Raji (cell line): Measurements from ENCODE around the gene RALGAPA2.

Experiments used
- POLR2A ChIP-seq: IDR thresholded peaks from 2 replicates; pipeline ENCODE4 v1.6.1; 2011; ENCODE audit warnings: low read depth, low read length, control low read depth; ENCODE audit not compliant: insufficient read depth

The RALGAPA2 gene

DNA sequence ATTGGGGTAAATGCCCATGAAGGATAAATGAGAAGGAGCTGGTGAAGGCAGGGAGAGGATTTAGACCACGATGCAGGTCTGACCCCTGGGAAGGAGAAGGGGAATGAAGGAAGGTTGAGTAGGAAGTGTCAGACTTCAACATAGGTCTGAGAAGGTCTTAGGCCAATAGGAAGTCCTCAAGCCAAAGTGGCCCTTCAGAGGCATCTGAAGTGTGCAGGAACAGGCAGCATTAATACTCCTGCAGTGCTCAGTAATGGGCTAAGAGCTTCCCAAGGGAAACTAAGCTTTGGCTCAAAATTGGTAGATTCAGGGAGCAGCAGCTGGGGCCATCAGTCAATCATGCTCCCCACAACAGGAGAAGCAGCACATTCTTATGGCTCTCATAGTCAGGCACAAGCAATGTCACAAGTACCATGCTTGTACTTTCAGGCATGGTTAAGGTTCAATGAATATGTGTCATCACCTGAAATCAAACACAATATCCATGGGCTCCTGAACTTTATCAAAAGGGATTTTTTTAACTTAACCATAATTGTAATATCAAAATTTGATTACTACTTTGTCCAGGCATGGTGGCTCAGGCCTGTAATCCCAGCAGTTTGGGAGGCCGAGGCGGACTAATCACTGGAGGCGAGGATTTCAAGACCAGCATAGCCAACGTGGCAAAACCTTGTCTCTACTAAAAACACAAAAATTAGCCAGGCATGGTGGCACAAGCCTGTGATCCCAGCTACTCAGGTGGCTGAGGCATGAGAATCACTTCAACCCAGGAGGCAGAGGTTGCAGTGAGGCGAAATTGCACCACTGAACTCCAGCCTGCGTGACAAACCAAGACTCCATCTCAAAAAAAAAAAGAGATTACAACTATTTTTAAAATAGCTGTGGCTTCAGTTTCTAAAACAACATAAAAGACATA is 9.9 kb downstream of the RALGAPA2 start:
- TF ChIP-seq POLR2A: no peak

DNA sequence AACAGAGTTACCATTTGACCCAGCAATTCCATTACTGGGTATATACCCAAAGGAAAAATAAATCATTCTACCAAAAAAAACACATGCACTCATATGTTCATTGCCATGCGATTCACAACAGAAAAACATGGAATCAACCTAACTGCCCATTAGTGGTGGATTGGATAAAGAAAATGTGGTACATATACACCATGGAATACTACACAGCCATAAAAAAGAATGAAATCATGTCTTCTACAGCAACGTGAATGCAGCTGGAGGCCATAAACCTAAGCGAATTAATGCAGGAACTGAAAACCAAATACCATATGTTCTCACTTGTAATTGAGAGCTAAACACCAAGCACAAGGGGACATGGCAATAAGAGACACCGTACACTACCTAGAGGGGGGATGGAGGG is 12.5 kb downstream of the RALGAPA2 start:
- TF ChIP-seq POLR2A: no peak

DNA sequence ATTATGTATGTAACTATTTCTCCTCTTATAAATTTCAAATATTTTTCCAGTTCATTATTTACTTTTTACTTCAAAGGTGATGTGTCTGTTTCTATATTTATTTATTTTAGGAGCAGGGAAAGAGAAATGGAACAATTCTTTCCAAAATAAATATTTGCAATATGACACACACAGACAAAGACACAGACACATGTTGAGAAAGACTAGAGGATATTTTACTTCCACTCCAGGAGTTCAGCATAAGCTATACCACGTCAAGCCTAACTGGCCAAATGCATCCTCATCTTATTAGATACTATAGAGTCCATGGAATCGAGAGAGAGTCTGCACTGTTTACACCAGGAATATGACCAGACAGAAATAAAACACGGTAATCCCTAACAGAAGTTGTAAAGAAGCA is 13.3 kb downstream of the RALGAPA2 start:
- no peak for TF ChIP-seq POLR2A

DNA sequence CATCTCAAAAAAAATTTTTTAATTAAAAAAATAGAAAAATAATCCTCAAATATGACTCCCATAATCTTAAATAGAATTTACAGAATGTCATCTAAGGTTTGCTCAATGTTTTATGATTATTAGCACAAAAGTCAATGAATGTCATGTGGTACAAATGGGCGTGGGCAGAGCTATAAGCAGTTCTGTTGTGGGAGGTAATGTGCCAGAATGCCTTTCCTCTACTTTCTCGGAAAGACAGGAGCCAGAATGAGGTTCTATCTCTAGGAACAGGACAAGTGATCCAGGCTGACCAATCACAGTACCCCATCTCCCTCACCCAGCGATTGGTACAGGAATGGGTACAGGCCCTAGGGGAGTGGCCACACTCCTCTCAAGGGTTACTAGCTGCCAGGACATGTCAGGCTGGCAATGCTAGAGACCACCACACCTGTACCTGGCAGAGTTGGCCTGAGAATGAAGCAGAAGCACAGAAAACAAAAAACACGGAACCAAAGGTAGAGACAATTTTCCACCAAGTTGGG is 15.1 kb downstream of the RALGAPA2 start:
- TF ChIP-seq POLR2A: no peak

DNA sequence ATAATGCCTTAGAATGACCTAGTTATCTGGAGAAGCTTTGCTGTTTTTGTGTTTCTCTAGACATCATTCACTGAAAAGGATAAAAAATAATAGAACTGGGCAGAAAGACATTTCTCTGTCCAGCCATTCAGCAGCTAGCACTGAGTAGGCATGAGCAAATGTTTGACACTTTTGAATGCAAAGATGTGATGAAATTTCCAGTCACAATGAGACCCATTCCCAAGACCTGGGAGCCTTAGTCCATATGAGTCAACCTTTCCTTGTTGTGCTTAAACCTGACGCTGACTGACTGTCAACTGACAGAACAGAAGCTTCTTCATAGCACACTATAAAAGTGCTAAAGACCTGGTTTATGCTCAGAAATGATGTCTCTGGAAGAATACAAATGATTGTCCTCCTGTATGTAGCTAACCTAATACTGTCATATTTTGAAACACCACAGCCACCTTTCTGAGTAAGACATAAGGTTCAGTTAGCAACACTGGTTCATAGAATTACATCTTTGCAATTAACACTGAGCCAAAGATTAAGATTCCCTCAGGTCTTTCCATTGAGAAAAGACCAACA is 17.1 kb downstream of the RALGAPA2 start:
- no peak for TF ChIP-seq POLR2A

DNA sequence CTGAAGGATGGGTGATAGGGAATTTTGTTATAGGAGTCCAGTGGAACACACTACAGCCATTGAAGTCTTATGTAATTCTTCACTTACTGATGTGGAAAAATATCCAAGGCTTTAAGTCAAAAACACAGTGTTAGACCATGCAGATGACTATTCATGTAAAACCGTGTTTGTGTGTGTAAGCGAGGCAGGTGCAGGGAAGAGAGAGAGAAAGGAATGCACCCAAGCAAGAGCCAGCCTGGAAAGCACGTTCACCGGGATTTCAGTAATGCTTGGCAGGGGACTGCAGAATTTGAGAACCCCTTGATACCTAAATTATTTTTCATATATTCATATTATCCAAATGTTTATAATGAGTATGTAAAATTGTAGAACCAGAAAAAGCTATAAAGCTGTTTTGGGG is 17.9 kb downstream of the RALGAPA2 start:
- TF ChIP-seq POLR2A: no peak

DNA sequence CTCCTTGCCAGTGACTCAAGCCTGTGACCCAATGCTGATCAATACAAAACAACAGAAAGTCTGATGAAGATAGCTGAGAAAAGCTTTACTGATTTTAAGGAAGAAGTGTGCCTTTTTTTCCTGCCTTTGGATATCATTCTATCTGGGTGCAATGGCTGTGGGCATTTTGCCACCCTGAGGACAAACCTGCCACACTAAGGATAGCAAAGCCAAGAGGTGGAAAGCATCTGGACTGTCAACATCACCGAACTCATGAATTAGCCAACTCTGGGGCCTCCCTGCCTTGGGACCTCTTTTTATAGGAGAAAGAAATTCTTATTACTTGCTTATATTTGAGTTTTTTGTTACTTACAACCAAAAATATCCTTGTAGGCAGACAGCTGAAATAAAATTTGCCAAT is 19.9 kb downstream of the RALGAPA2 start:
- no peak for TF ChIP-seq POLR2A

DNA sequence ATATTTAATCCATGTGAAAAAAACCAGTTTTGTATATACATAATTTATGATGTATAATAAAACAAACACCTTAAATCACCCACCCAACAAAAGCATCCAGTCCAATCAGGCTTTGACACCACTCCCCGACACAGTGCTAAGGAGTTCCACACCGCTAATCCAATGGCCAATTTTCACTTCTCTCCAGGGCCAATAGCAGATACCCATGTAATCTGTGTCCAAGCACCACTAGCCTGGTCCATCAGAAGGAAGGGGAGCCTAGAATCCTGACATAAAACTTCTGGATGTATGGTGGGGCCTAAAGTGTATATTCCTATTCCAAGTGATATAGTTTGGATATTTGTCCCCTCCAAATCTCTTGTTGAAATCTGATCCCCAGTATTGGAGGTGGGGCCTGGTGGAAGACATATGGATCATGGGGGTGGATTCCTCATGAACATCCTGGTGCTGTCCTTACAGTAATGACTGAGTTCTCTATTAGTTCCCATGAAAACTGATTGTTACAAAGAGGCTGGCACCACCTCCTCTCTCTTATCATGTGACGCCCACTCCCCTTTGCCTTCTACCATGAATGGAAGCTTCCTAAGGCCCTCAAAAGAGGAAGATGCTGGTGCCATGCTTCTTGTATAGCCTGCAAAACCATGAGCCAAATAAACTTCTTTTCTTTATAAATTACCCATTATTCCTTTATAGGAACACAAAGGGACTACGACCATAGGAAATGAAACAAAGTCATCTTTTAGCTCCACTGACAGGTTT is 20.8 kb downstream of the RALGAPA2 start:
- TF ChIP-seq POLR2A: no peak

DNA sequence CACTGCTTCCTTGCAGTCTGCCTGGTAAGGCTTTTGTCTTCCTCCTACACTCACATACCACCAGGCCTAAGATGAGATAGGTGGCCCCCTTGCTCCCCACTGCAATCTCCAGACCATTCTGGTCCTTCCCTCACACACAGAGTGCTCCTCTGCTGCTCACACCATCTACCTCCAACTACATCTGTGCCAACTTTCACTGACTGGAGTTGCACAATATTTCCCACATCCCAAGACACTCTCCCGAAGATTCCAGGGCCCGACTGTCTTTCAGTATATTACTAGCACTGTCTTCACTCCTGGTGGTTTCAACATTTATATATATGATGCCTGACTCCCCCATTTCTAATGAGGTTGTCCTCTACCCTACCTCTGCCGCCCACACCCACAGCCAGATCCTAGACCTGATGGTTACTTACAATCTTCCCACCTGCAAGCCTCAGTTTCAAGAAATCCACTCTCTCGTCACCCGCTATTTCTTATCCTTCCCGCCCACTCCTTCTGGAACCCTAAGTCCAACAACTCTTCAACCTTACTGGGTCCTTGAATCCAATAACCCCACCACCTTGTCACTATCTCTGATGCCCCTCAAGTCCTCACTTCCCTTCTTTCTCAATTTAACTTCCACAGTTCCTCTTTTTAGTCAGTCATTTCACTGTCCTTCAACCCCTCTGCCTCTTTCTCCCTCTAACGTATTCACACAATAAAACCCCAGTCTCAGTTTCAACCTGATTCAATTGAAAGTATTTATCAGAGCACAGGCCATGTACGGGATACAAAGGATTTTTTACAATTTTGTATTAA is 21.6 kb downstream of the RALGAPA2 start:
- TF ChIP-seq POLR2A: no peak

DNA sequence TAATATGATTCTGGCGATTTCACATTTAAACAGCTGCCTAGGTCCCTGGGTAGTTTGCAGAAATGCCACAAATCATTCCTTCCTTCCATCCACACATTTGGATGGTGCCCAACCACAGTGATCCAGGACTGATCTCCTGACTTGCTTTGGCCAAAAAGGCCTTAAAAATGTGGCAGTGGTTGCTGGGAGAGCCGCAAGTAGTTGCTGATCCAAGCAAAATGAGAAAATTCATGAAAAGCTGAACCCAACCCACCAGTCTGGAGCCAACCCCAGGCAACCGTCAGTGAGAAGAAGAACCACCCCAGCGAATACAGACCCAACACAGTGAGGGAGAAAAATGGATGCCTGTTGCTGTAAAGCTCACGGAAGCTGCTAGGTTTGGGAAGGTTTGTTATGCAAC is 25.1 kb downstream of the RALGAPA2 start:
- TF ChIP-seq POLR2A: no peak

DNA sequence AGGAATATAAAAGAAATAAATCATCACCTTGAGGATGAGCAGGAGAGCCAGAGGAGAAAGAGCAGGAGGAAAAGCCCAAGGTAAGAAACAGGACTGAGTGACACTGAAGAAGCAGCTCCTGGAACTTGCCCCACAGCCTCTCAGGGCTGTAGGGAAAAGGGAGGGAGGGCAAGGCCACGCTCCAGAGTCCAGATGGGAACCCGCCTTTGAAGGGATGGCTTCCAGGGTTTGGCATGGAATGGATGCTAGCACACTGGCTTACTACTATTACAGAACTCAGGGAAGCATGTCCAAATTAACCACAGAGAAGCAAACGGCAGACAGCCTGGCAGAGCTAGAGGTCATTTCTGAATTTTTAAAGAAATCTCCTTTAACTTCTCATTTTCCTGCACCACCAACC is 26.8 kb downstream of the RALGAPA2 start:
- no peak for TF ChIP-seq POLR2A

DNA sequence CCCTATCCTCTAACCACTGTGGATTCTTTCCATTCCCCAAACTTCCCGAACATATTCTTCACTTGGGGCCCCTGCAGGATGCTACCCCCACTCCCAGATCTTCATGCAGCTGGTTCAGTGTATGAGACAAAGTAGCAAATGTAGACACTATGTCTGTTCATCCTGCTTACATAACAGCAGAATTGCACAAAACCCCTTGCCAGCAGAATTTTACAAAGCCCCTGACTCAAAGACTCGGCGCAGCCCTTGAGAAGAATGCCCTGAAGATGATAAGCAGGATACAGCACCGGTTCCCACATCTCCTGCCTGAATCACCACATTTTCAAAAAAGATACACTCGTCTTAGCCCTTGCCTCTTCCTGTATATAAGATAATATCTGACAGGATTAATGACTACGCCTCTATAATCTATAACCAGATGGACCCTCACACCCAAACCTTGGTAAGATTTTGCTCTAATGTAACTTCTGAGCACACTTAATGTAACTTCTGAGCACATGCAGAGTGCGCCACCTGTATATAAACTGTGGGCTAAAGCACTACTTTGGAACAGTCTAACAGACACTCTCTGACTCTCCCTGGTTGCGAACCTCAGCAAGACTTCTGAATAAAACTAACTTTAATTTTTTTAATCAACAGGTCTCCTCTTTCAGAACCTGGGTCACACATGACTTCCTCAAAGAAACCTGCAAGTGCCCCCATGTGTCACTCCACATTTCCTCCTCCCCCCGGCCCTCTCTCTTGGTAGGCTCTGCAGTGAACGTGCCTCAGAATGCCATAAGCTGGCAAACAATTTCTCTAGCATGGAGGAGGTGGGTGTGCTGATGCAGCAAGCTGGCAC is 28.7 kb downstream of the RALGAPA2 start:
- TF ChIP-seq POLR2A: no peak

DNA sequence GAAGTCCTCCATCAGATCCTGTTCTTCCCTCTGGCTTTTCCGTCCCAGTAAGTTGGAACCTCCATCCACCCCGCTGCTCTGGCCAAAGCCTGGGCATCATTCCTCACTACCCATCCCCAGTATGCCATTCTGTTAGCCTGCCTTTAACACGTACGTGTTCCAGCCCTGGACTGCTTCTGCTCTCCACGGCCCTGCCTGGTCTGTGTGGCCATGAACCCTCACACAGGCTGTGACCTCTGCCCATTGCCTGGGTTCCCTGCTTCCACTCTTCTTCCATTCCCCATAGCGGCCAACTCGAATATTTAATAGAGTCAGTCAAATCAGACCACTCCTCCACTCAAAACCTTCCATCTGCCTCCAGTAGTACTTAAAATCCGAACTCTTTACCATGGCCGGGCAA is 29.4 kb downstream of the RALGAPA2 start:
- TF ChIP-seq POLR2A: no peak

DNA sequence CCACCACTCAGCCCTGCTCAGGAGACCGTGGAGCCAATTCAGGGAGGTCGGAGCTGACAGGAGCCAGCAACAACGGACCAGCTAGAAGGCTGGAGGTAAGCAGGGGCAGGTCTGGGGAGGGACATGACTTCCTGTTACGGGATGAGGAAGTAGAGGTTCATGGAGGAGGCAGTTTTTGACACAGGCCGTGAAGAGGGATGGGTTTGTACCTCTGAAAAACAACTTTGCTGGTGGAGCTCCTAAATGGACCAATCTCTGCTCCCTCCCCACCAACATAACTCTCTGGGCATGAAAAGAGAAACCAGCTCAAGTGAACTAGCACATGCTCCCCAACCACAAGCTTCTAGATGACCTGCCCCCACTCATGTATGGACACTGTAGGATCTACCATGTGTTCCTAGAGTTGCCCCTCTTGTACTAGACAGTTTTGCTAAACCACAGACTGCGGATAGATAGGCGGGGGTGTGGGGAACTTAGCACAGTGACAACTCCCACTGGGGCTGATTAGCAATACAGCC is 31.4 kb downstream of the RALGAPA2 start:
- no peak for TF ChIP-seq POLR2A
